ENCODE measurements around the gene RNF213.

RNF213 gene

DNA sequence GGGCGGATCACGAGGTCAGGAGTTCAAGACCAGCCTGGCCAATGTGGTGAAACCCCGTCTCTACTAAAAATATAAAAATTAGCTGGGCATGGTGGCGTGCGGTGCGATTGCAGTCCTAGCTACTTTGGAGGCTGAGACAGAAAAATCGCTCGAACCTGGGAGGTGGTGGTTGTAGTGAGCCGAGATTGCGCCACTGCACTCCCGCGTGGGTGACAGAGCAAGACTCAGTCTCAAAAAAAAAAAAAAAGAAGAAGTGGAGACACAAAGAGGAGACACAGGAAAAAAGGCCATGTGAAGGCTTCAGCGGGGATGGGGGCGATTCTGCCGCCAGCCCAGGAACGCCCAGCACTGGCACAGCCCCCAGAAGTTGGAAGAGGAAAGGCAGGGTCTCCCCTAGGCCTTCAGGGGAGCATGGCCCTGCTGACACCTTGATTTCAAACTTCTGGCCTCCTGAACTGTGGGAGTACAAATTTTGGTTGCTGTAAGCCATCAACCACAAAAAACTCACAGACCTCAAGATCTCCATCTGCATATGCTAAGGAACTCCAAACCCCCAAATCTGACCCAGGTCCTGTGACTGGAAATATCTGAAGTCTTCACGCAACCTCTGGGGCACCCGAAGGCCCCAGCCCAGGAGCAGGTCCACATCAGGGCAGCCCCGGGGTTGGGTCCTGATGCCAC, 47.5 kb upstream of the RNF213 start:
- no peaks in the 10 kb centered on the region for H3K79me2 ChIP-seq (ENCODE audit: insufficient read depth, low read length)
- TF ChIP-seq, protein P1, sequence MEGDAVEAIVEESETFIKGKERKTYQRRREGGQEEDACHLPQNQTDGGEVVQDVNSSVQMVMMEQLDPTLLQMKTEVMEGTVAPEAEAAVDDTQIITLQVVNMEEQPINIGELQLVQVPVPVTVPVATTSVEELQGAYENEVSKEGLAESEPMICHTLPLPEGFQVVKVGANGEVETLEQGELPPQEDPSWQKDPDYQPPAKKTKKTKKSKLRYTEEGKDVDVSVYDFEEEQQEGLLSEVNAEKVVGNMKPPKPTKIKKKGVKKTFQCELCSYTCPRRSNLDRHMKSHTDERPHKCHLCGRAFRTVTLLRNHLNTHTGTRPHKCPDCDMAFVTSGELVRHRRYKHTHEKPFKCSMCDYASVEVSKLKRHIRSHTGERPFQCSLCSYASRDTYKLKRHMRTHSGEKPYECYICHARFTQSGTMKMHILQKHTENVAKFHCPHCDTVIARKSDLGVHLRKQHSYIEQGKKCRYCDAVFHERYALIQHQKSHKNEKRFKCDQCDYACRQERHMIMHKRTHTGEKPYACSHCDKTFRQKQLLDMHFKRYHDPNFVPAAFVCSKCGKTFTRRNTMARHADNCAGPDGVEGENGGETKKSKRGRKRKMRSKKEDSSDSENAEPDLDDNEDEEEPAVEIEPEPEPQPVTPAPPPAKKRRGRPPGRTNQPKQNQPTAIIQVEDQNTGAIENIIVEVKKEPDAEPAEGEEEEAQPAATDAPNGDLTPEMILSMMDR (conservative IDR thresholded peaks at IDR 0.05; ENCODE audit: low read length), result no peak
- no peak for TF ChIP-seq EZH2phosphoT487 (IDR thresholded peaks at IDR 0.05; ENCODE audit: borderline replicate concordance)
- no peaks in the 10 kb centered on the region for H3K9me3 ChIP-seq (ENCODE audit: insufficient read depth, low read depth, low read length)
- no peaks in the 10 kb centered on the region for H3K4me1 ChIP-seq (ENCODE audit: insufficient read depth, low read length, poor library complexity, severe bottlenecking)
- peaks cover 10% of the 10 kb centered on the region for H3K27me3 ChIP-seq (ENCODE audit: insufficient read depth, low read length, poor library complexity, severe bottlenecking)
- H2AFZ ChIP-seq (ENCODE audit: low read length), result no peak overlapping the region
- H4K20me1 ChIP-seq (ENCODE audit: insufficient read depth, low read length, poor library complexity, severe bottlenecking), result no peaks in the 10 kb centered on the region
- no peaks in the 10 kb centered on the region for H3K36me3 ChIP-seq (ENCODE audit: insufficient read depth, low read length)
- no peak overlapping the region for H3K4me2 ChIP-seq (ENCODE audit: low read depth, low read length, poor library complexity, severe bottlenecking)
- no peak overlapping the region for H3K9ac ChIP-seq (ENCODE audit: low read depth, low read length, poor library complexity, severe bottlenecking)
- no peaks in the 10 kb centered on the region for H3F3A ChIP-seq (ENCODE audit: low read depth)
- H3K4me3 ChIP-seq (ENCODE audit: low read length, poor library complexity, severe bottlenecking), result no peak overlapping the region
- H3K9me2 ChIP-seq (replicated peaks; ENCODE audit: low read depth, low read length), result no peaks in the 10 kb centered on the region

DNA sequence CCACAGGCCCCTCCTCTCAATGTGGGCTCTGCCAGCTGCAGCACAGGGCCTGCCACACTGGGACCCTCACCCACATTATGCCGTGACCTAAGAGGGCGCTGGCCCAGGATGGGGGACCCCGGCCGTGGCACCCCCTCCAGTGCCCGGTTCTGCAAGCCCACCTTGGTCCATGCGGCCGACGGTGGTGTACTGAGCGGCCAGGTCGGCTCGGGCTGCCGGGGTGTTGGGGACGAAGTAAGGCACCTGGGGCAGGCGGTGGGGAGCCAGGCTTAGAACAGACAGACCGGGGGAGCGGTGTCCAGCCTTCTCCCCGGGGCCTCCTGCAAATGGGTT, 47.0 kb upstream of the RNF213 start:
- H3K9ac ChIP-seq (ENCODE audit: low read depth, low read length, poor library complexity, severe bottlenecking), result no peak overlapping the region

DNA sequence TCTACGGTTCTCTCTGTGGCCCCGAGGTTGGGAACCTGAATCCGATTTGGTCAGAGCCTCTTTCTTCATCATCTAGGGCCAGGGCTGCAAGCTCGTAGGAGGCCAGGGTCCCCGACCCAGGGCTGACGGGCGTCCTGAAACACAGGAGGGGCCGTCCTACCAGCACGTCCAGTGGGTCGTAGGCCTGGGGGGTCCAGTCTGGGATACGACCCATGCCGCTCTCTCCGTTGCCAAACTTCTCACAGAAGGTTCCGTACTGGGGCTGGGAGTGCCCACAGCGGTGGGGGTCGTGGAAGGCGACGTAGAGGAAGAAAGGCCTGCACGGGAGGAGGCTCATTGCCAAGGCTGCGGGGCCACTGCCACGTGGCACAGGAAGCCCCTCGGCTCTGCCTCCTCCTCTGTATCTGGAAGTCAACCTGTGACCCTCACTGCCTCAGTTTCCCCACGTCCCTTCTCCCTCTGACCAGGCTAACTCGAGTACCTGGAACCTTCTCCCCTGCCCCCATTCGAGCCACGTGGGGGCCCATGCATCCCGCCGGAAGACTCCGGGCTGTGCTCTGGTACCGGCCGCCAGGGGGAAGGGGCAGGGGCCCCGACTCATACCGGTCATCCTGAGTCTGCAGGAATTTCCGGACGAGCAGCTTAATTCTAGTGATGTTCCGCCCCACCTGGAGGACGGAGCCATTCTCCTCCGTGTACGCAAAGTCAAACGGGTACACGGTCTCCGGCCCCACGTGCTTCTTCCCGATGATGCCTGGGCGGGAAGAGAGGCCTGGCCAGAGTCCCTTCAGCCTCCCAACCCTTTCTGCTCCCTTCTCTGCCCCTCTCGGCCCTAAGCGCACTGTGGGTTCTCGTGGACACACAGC, 46.4 kb upstream of the RNF213 start:
- H3K4me3 ChIP-seq (ENCODE audit: low read length, poor library complexity, severe bottlenecking), result no peak overlapping the region

More for the DNA sequence above, 47.0 kb upstream of the RNF213 start:
- H3K4me3 ChIP-seq (ENCODE audit: low read length, poor library complexity, severe bottlenecking), result no peak overlapping the region
- peaks cover 15% of the 10 kb centered on the region for H3K27me3 ChIP-seq (ENCODE audit: insufficient read depth, low read length, poor library complexity, severe bottlenecking)
- no peaks in the 10 kb centered on the region for H3K9me3 ChIP-seq (ENCODE audit: insufficient read depth, low read depth, low read length)
- H3K4me2 ChIP-seq (ENCODE audit: low read depth, low read length, poor library complexity, severe bottlenecking), result no peak overlapping the region
- TF ChIP-seq, protein P1 (conservative IDR thresholded peaks at IDR 0.05; ENCODE audit: low read length), result no peak
- no peak for TF ChIP-seq EZH2phosphoT487 (IDR thresholded peaks at IDR 0.05; ENCODE audit: borderline replicate concordance)
- H3K36me3 ChIP-seq (ENCODE audit: insufficient read depth, low read length), result no peaks in the 10 kb centered on the region
- H3K79me2 ChIP-seq (ENCODE audit: insufficient read depth, low read length), result no peaks in the 10 kb centered on the region
- H3K9me2 ChIP-seq (replicated peaks; ENCODE audit: low read depth, low read length), result no peaks in the 10 kb centered on the region
- H2AFZ ChIP-seq (ENCODE audit: low read length), result no peak overlapping the region
- H4K20me1 ChIP-seq (ENCODE audit: insufficient read depth, low read length, poor library complexity, severe bottlenecking), result no peaks in the 10 kb centered on the region
- H3F3A ChIP-seq (ENCODE audit: low read depth), result no peaks in the 10 kb centered on the region
- no peaks in the 10 kb centered on the region for H3K4me1 ChIP-seq (ENCODE audit: insufficient read depth, low read length, poor library complexity, severe bottlenecking)

More for the DNA sequence above, 46.4 kb upstream of the RNF213 start:
- Histone ChIP-seq H2AFZ (ENCODE audit: low read length) (no peak overlapping the region), H3K36me3 (ENCODE audit: insufficient read depth, low read length) (no peaks in the 10 kb centered on the region), H3K9me3 (ENCODE audit: insufficient read depth, low read depth, low read length) (no peaks in the 10 kb centered on the region), H4K20me1 (ENCODE audit: insufficient read depth, low read length, poor library complexity, severe bottlenecking) (no peaks in the 10 kb centered on the region), H3K9me2 (replicated peaks; ENCODE audit: low read depth, low read length) (no peaks in the 10 kb centered on the region), H3K4me1 (ENCODE audit: insufficient read depth, low read length, poor library complexity, severe bottlenecking) (peaks cover 3% of the 10 kb centered on the region), H3K9ac (ENCODE audit: low read depth, low read length, poor library complexity, severe bottlenecking) (no peak overlapping the region), H3F3A (ENCODE audit: low read depth) (no peaks in the 10 kb centered on the region), H3K27me3 (ENCODE audit: insufficient read depth, low read length, poor library complexity, severe bottlenecking) (peaks cover 16% of the 10 kb centered on the region), H3K4me2 (ENCODE audit: low read depth, low read length, poor library complexity, severe bottlenecking) (no peak overlapping the region), H3K79me2 (ENCODE audit: insufficient read depth, low read length) (no peaks in the 10 kb centered on the region)
- TF ChIP-seq, protein P1 (conservative IDR thresholded peaks at IDR 0.05; ENCODE audit: low read length), result no peak
- TF ChIP-seq EZH2phosphoT487 (IDR thresholded peaks at IDR 0.05; ENCODE audit: borderline replicate concordance), result no peak
